GM06990 (cell line): ENCODE measurements around the gene ARID1B.

ENCODE experiments used
- DNase-seq: peaks from one replicate; pipeline ENCODE4 v3.0.0-alpha.2; 2011; ENCODE audit not compliant: insufficient read length; ENCODE audit errors: extremely low read depth
- H3K27me3 ChIP-seq: replicated peaks from 2 replicates; pipeline ENCODE4 v1.6.0; 2011; ENCODE audit warnings: low read length; ENCODE audit not compliant: control insufficient read depth, insufficient read depth
- H3K36me3 ChIP-seq: 2 replicates; pipeline ENCODE4 v1.5.1; 2011; ENCODE audit warnings: low read length; ENCODE audit not compliant: control insufficient read depth, insufficient read depth
- H3K4me3 ChIP-seq: replicated peaks from 2 replicates; pipeline ENCODE4 v1.5.1; 2011; ENCODE audit warnings: low read depth, mild to moderate bottlenecking, control low read depth, low read length
- TF ChIP-seq, protein P1 (sequence below): IDR thresholded peaks from 2 replicates; pipeline ENCODE4 v1.5.1; 2011; ENCODE audit warnings: low read length, control low read depth, mild to moderate bottlenecking, inconsistent platforms; ENCODE audit not compliant: insufficient read depth, poor library complexity, severe bottlenecking

Gene ARID1B

DNA sequence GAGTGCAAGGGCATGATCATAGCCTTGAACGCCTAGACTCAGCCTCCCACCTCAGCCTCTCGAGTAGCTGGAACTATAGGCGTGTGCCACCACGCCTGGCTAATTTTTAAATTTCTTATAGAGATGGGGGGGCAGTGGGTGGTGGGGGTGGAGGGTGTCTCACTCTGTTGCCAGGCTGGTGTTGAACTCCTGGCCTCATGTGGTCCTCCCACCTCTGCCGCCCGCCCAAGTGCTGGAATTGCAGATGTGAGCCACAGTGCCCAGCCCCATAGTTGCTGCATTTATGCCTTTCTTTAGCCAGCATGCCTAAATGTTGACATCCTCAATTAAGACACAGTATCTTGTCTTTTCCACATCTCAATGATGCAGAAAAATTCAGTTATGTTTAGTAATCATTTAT, 171.1 kb downstream of the ARID1B start:
- H3K4me3 ChIP-seq = no peak overlapping the region
- TF ChIP-seq, protein P1, sequence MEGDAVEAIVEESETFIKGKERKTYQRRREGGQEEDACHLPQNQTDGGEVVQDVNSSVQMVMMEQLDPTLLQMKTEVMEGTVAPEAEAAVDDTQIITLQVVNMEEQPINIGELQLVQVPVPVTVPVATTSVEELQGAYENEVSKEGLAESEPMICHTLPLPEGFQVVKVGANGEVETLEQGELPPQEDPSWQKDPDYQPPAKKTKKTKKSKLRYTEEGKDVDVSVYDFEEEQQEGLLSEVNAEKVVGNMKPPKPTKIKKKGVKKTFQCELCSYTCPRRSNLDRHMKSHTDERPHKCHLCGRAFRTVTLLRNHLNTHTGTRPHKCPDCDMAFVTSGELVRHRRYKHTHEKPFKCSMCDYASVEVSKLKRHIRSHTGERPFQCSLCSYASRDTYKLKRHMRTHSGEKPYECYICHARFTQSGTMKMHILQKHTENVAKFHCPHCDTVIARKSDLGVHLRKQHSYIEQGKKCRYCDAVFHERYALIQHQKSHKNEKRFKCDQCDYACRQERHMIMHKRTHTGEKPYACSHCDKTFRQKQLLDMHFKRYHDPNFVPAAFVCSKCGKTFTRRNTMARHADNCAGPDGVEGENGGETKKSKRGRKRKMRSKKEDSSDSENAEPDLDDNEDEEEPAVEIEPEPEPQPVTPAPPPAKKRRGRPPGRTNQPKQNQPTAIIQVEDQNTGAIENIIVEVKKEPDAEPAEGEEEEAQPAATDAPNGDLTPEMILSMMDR = no peak
- no peak for DNase-seq
- H3K27me3 ChIP-seq = no peaks in the 10 kb centered on the region
- no peaks in the 10 kb centered on the region for H3K36me3 ChIP-seq

DNA sequence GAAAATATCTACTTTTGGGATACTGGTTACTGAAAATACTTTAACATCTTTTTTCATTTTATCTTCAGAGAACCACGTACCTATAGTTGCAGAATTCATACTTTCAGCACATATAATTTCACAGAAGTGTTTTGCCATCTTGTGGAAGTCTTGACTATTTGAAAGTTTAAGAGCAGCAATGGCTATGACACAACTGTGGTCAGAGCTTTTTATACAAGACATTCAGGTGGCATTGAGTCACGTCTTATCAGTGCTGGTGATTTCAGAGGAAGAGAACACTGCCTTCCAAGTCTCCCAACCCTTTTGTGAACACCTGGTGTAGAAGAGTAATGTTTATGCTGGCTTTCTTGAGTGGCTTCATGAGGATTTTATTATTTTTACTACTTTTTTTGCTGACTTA, 171.6 kb downstream of the ARID1B start:
- DNase-seq = no peak
- H3K36me3 ChIP-seq = no peaks in the 10 kb centered on the region
- H3K27me3 ChIP-seq = no peaks in the 10 kb centered on the region
- no peak overlapping the region for H3K4me3 ChIP-seq
- TF ChIP-seq, protein P1 = no peak

DNA sequence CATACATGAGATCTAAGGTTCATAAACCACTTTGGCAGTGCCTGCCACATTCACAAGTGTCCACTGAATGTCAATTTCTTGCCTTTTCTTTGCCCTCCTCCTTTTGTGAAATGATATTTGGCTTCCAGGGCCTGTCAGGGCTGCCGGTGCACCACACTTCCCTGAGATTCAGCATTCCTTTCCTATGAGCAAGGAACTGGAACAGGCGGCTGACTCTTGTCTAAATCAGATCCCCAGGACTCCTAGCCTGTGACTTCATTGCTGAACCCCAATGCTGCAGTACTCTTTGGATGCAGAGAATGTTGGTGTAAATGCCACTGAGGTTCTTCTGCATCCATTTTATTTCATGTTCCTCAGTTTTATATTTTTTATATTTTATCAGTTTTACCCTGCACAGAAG, 172.2 kb downstream of the ARID1B start:
- DNase-seq = no peak
- H3K36me3 ChIP-seq = no peaks in the 10 kb centered on the region
- H3K27me3 ChIP-seq = no peaks in the 10 kb centered on the region
- TF ChIP-seq, protein P1 = no peak
- no peak overlapping the region for H3K4me3 ChIP-seq

DNA sequence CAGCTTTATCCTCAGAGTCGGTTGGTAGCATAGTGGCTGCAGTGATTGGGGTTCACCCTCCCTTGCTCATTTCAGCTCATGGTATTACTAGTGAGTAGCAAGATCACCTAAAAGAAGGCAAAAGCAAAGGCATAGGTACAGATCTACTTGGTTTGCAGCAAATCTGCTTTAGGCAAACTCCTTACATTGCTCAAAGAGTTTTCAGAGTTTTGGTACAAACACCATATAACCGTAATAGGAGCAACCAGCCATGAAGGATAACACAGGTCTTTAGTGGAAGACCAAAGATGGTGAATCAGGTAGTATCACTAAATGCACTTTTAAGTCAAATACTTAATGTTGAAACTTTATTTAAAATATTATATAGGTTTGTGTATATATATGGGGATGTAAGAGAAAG, 172.9 kb downstream of the ARID1B start:
- H3K27me3 ChIP-seq = no peaks in the 10 kb centered on the region
- H3K36me3 ChIP-seq = no peaks in the 10 kb centered on the region
- TF ChIP-seq, protein P1 = no peak
- DNase-seq = no peak
- H3K4me3 ChIP-seq = no peak overlapping the region

DNA sequence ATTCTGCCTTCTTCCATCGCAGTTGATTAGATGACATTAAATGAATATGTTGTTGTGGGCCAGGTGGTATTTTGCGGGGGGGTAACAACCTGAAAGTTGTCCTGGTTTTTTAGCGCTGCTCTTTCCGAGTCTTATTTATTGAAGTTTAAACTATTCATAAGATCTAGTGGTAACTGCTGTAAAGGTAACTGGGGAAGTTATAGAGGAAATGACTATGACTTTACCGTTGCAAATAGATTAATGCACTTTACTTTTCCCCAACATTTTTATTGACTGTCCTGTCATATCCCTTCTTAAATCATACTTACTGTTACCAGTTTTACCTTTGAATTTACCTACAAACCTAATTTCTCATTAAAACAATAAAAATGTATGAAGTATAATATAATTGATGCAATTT, 173.4 kb downstream of the ARID1B start:
- no peaks in the 10 kb centered on the region for H3K27me3 ChIP-seq
- TF ChIP-seq, protein P1 = no peak

DNA sequence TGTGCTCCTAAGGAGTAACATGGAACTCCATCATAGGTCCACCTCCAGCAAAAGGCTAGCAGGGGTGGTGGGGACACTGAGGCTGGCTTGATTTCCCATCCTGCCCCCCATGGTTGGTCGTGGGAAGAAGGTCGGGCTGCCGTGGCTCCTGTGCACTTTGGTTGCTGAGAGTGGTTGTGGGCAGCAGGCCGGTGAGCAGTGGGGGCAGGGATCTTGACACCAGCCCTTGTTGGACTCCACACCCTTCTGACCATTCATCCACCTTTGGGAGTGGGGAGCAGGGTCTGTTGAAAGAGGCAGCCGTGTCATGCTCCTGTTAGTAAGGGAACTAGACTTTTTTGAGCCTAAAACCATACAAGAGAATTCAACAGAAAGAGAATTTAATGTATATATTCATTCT, 175.2 kb downstream of the ARID1B start:
- TF ChIP-seq, protein P1 = no peak

More for the DNA sequence above, 173.4 kb downstream of the ARID1B start:
- Histone ChIP-seq H3K4me3 (no peak overlapping the region), H3K36me3 (no peaks in the 10 kb centered on the region)
- DNase-seq = no peak

More for the DNA sequence above, 175.2 kb downstream of the ARID1B start:
- no peak overlapping the region for H3K4me3 ChIP-seq
- DNase-seq = no peak
- H3K36me3 ChIP-seq = no peaks in the 10 kb centered on the region; the same call in 1 of the 2 replicates
- H3K27me3 ChIP-seq = no peaks in the 10 kb centered on the region
